Colonic mucosa (tissue), 4 donors: ENCODE data around the gene FMNL2. TPM values are rescaled to one million over a fixed set of nuclear protein-coding genes. Genes with fewer than 3 reads are reported as not detected.

Source experiments
- DNase-seq: peaks from one replicate; pipeline ENCODE4 v3.0.0-alpha.2; 2020
- H3K27ac ChIP-seq: fragments of 200-600 bp; one replicate; pipeline ENCODE4 v1.8.0; 2021
- H3K27me3 ChIP-seq: fragments of 200-600 bp; one replicate; pipeline ENCODE4 v1.8.0; 2021
- H3K36me3 ChIP-seq: fragments of 200-600 bp; one replicate; pipeline ENCODE4 v1.8.0; 2021
- H3K4me1 ChIP-seq: fragments of 200-600 bp; one replicate; pipeline ENCODE4 v1.8.0; 2021; ENCODE audit warnings: mild to moderate bottlenecking
- H3K4me3 ChIP-seq: fragments of 200-600 bp; one replicate; pipeline ENCODE4 v1.8.0; 2021
- H3K9ac ChIP-seq, 2 donors: one replicate each; pipeline ENCODE4 v1.7.0; 2013; ENCODE audit warnings: control low read depth in 2 of 2, low read depth in 2 of 2, low read length in 2 of 2
- H3K9me3 ChIP-seq: fragments of 200-600 bp; one replicate; pipeline ENCODE4 v1.8.0; 2021
- CTCF ChIP-seq: fragments of 200-600 bp; IDR thresholded peaks from one replicate; pipeline ENCODE4 v1.8.0; 2022; ENCODE audit warnings: antibody characterized with exemption, mild to moderate bottlenecking
- intact Hi-C: fragments of 100-400 bp; cut with DNase I; formaldehyde crosslinking; loops from one replicate; pipeline ENCODE4 v1.14.1; 2022
- total RNA-seq, 2 donors: library from RNA; stranded (reverse); fragmentation: NEBNext Ultra II Directional in 1 of 2; extraction: Animal tissue kit (Norgen Biotek cat#: 25700) in 1 of 2; gene quantifications; one replicate each; pipeline ENCODE4 v1.2.1, GENCODE V29; 2021
- donor health status: healthy.
- donor health status: DM: no; HTN: no; CAD: no.
- donor health status: DM: no; HTN: no; CAD: no.

Gene FMNL2
- total RNA-seq, 2 donors from 2014 or later = 10.6 to 17.5 TPM

- intact Hi-C loops = no loop called here
- H3K4me3 ChIP-seq = no peak overlapping the region
- no peaks in the 10 kb centered on the region for H3K9me3 ChIP-seq
- no peaks in the 10 kb centered on the region for H3K4me1 ChIP-seq
- no peak for DNase-seq
- TF ChIP-seq CTCF = no peak
- H3K27ac ChIP-seq = peak overlapping the region; percentile 34
- H3K36me3 ChIP-seq = no peaks in the 10 kb centered on the region
- H3K27me3 ChIP-seq = no peaks in the 10 kb centered on the region
- no peak overlapping the region for H3K9ac ChIP-seq
Measured at GRCh38 chr2:152499896-152500735, 165.1 kb downstream of the FMNL2 start.

GRCh38 chr2:152500772-152501171, 165.8 kb downstream of the FMNL2 start:
- no peak for DNase-seq
- Histone ChIP-seq H3K9ac (no peak overlapping the region), H3K36me3 (no peaks in the 10 kb centered on the region), H3K4me1 (no peaks in the 10 kb centered on the region), H3K9me3 (no peaks in the 10 kb centered on the region), H3K27me3 (no peaks in the 10 kb centered on the region), H3K4me3 (no peak overlapping the region), H3K27ac (no peak overlapping the region)
- intact Hi-C loops = no loop called here
- no peak for TF ChIP-seq CTCF

GRCh38 chr2:152501666-152502065, 166.7 kb downstream of the FMNL2 start:
- Histone ChIP-seq H3K27me3 (no peaks in the 10 kb centered on the region), H3K4me3 (no peak overlapping the region), H3K36me3 (no peaks in the 10 kb centered on the region), H3K9ac (no peak overlapping the region), H3K9me3 (no peaks in the 10 kb centered on the region), H3K27ac (no peak overlapping the region), H3K4me1 (no peaks in the 10 kb centered on the region)
- TF ChIP-seq CTCF = no peak
- intact Hi-C loops = no loop called here
- no peak for DNase-seq

- intact Hi-C loops = no loop called here
- DNase-seq = no peak
- Histone ChIP-seq H3K4me3 (no peak overlapping the region), H3K27me3 (no peaks in the 10 kb centered on the region), H3K9ac (no peak overlapping the region), H3K9me3 (no peaks in the 10 kb centered on the region), H3K36me3 (no peaks in the 10 kb centered on the region), H3K27ac (no peak overlapping the region), H3K4me1 (no peaks in the 10 kb centered on the region)
- no peak for TF ChIP-seq CTCF
Measured at GRCh38 chr2:152504618-152505017, 169.6 kb downstream of the FMNL2 start.

GRCh38 chr2:152505495-152505906, 170.5 kb downstream of the FMNL2 start:
- Histone ChIP-seq H3K4me1 (no peaks in the 10 kb centered on the region), H3K4me3 (no peak overlapping the region), H3K9ac (no peak overlapping the region), H3K27ac (no peak overlapping the region), H3K36me3 (no peaks in the 10 kb centered on the region), H3K27me3 (no peaks in the 10 kb centered on the region), H3K9me3 (no peaks in the 10 kb centered on the region)
- TF ChIP-seq CTCF = no peak
- intact Hi-C loops = no loop called here
- no peak for DNase-seq
